ENCODE data around the gene CRYBB1. TPM values are rescaled to one million over a fixed set of nuclear protein-coding genes. Genes with fewer than 3 reads are reported as not detected.

CRYBB1 gene
- total and polyA plus RNA-seq, 4 donors: 0.17 to 2.3 (median 0.32) TPM; not detected in 1

DNA sequence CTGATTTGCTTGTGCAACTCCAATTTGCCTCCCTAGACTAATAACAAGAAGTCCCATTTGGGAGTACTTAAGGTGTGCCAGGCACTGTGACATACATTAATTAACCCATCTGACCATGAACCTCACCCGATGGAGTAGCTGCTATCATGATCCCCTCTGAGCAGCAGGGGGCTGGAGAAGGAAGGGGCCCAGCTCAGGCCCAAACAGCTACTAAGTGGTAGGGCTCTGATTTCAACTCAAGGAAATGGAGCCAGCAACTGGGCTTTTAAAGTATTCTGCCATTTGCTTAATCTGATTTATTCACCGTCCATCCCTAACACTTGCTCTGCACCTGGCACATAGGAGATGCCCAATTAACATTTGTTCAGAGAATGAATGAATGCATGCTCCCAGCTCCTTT is 1.2 kb downstream of the CRYBB1 start (continued):
- TF ChIP-seq, protein P1, sequence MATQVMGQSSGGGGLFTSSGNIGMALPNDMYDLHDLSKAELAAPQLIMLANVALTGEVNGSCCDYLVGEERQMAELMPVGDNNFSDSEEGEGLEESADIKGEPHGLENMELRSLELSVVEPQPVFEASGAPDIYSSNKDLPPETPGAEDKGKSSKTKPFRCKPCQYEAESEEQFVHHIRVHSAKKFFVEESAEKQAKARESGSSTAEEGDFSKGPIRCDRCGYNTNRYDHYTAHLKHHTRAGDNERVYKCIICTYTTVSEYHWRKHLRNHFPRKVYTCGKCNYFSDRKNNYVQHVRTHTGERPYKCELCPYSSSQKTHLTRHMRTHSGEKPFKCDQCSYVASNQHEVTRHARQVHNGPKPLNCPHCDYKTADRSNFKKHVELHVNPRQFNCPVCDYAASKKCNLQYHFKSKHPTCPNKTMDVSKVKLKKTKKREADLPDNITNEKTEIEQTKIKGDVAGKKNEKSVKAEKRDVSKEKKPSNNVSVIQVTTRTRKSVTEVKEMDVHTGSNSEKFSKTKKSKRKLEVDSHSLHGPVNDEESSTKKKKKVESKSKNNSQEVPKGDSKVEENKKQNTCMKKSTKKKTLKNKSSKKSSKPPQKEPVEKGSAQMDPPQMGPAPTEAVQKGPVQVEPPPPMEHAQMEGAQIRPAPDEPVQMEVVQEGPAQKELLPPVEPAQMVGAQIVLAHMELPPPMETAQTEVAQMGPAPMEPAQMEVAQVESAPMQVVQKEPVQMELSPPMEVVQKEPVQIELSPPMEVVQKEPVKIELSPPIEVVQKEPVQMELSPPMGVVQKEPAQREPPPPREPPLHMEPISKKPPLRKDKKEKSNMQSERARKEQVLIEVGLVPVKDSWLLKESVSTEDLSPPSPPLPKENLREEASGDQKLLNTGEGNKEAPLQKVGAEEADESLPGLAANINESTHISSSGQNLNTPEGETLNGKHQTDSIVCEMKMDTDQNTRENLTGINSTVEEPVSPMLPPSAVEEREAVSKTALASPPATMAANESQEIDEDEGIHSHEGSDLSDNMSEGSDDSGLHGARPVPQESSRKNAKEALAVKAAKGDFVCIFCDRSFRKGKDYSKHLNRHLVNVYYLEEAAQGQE (IDR thresholded peaks at IDR 0.05): no peak
- no peak for TF ChIP-seq HNF4A (conservative IDR thresholded peaks at IDR 0.05)
- no peak for TF ChIP-seq NR2F2 (IDR thresholded peaks at IDR 0.05)
- TF ChIP-seq RXRA (IDR thresholded peaks at IDR 0.05): no peak
- no peak for TF ChIP-seq SP1 (IDR thresholded peaks at IDR 0.05)
- no peak for TF ChIP-seq EGR1 (IDR thresholded peaks at IDR 0.05; ENCODE audit: low read depth in 2 of 2)

DNA sequence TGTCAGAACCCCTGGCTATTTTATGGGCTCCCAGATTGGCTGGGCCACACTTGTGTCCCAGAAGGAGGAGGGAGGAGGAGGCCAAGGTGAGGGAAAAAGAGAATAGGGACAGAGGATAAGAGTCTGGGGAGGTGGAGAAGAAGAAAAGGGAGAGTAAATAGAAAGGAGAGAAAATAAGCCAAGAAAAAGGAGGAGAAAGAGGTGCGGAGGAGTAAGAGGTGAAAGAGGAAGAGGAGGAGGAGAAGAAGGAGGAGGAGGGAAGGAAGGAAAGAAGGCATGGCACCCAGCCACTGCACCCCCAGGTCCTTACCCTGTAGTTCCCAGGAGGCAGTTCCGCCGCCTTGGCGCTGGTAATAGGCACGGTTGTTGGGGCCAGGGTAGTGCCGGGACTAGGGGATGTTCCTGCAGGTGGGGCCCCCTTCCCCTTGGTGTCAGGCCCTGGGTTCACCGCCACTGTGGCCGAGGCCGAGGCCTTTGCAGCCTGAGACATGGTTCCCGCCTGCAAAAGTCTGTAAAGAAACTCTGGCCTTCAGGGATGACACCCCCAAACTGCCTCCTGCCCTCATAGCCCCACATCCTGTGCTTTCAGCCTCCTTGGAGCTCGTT is 1.9 kb downstream of the CRYBB1 start:
- H3K36me3 ChIP-seq (ENCODE audit: control insufficient read depth in 4 of 4, insufficient read depth in 3 of 4, low read depth in 1 of 4, low read length in 3 of 4): no peaks in the 10 kb centered on the region
- 80% methylated on average over 11 of the region's 11 CpGs for WGBS
- DNase-seq (ENCODE audit: low spot score): no peak

DNA sequence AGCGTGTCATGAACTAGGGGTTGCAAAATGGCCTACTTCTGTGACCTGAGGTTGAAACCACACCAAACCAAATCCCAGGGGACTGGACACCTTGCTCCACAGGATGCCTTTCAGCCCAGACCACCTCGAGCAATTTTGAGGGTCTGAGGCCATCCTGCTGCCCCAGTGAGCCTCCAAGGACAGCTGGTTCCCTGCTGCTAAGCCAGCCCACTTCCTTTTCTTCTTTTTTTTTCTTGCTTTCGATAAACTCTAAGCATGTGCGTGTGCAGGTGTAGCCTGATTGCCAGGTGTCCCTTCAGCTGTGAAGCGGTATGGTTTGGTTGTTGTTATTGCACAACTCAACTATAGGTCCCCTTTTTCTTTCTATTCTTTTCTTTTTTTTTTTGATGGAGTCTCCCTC is 2.7 kb downstream of the CRYBB1 start:
- H3K9ac ChIP-seq (ENCODE audit: low read depth in 1 of 2, low read length in 2 of 2): no peak overlapping the region
- H3K36me3 ChIP-seq (ENCODE audit: control insufficient read depth in 4 of 4, insufficient read depth in 3 of 4, low read depth in 1 of 4, low read length in 3 of 4): no peaks in the 10 kb centered on the region
- no peaks in the 10 kb centered on the region for H3K27me3 ChIP-seq (ENCODE audit: control insufficient read depth in 4 of 4, insufficient read depth in 4 of 4, low read length in 3 of 4)
- H3K9me3 ChIP-seq (ENCODE audit: control insufficient read depth in 4 of 4, low read length in 3 of 4): no peaks in the 10 kb centered on the region
- H3K4me3 ChIP-seq (ENCODE audit: low read depth in 1 of 3, low read length in 3 of 3): no peak overlapping the region
- DNase-seq (ENCODE audit: low spot score): no peak
- no peaks in the 10 kb centered on the region for H3K4me1 ChIP-seq (ENCODE audit: control insufficient read depth in 4 of 4, insufficient read depth in 4 of 4, low read length in 3 of 4)
- 68% methylated on average over 5 of the region's 5 CpGs for WGBS
- H3K27ac ChIP-seq (ENCODE audit: low read depth in 1 of 2, low read length in 2 of 2): no peak overlapping the region
- TF ChIP-seq RXRA (IDR thresholded peaks at IDR 0.05) (no peak), GABPA (IDR thresholded peaks at IDR 0.05 in 1 of 2, conservative IDR thresholded peaks at IDR 0.05 in 1 of 2) (no peak), HNF4A (conservative IDR thresholded peaks at IDR 0.05) (no peak), HNF4G (IDR thresholded peaks at IDR 0.05) (no peak), CTCF (IDR thresholded peaks at IDR 0.05; ENCODE audit: low read depth, low read length, missing input control) (no peak), FOXA1 (IDR thresholded peaks at IDR 0.05) (no peak), TAF1 (conservative IDR thresholded peaks at IDR 0.05) (no peak)
- TF ChIP-seq, protein P2, sequence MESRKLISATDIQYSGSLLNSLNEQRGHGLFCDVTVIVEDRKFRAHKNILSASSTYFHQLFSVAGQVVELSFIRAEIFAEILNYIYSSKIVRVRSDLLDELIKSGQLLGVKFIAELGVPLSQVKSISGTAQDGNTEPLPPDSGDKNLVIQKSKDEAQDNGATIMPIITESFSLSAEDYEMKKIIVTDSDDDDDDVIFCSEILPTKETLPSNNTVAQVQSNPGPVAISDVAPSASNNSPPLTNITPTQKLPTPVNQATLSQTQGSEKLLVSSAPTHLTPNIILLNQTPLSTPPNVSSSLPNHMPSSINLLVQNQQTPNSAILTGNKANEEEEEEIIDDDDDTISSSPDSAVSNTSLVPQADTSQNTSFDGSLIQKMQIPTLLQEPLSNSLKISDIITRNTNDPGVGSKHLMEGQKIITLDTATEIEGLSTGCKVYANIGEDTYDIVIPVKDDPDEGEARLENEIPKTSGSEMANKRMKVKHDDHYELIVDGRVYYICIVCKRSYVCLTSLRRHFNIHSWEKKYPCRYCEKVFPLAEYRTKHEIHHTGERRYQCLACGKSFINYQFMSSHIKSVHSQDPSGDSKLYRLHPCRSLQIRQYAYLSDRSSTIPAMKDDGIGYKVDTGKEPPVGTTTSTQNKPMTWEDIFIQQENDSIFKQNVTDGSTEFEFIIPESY (IDR thresholded peaks at IDR 0.05): no peak
- TF ChIP-seq, protein P3, sequence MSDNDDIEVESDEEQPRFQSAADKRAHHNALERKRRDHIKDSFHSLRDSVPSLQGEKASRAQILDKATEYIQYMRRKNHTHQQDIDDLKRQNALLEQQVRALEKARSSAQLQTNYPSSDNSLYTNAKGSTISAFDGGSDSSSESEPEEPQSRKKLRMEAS (IDR thresholded peaks at IDR 0.05): no peak

More for the DNA sequence above, 1.9 kb downstream of the CRYBB1 start:
- Histone ChIP-seq H3K27me3 (ENCODE audit: control insufficient read depth in 4 of 4, insufficient read depth in 4 of 4, low read length in 3 of 4) (no peaks in the 10 kb centered on the region), H3K9me3 (ENCODE audit: control insufficient read depth in 4 of 4, low read length in 3 of 4) (no peaks in the 10 kb centered on the region), H3K4me3 (ENCODE audit: low read depth in 1 of 3, low read length in 3 of 3) (no peak overlapping the region), H3K9ac (ENCODE audit: low read depth in 1 of 2, low read length in 2 of 2) (no peak overlapping the region), H3K4me1 (ENCODE audit: control insufficient read depth in 4 of 4, insufficient read depth in 4 of 4, low read length in 3 of 4) (no peaks in the 10 kb centered on the region), H3K27ac (ENCODE audit: low read depth in 1 of 2, low read length in 2 of 2) (no peak overlapping the region)
- TF ChIP-seq RAD21 (IDR thresholded peaks at IDR 0.05): no peak
- no peak for TF ChIP-seq JUND (IDR thresholded peaks at IDR 0.05)
- TF ChIP-seq EGR1 (IDR thresholded peaks at IDR 0.05; ENCODE audit: low read depth in 2 of 2): no peak
- TF ChIP-seq, protein P4, sequence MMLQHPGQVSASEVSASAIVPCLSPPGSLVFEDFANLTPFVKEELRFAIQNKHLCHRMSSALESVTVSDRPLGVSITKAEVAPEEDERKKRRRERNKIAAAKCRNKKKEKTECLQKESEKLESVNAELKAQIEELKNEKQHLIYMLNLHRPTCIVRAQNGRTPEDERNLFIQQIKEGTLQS (IDR thresholded peaks at IDR 0.05): no peak
- TF ChIP-seq SP1 (IDR thresholded peaks at IDR 0.05): no peak
- TF ChIP-seq TAF1 (conservative IDR thresholded peaks at IDR 0.05): no peak
- TF ChIP-seq, protein P2 (IDR thresholded peaks at IDR 0.05): no peak
- no peak for TF ChIP-seq HNF4G (IDR thresholded peaks at IDR 0.05)
- no peak for TF ChIP-seq GABPA (IDR thresholded peaks at IDR 0.05 in 1 of 2, conservative IDR thresholded peaks at IDR 0.05 in 1 of 2)
- TF ChIP-seq FOXA1 (IDR thresholded peaks at IDR 0.05): no peak

Data from liver (tissue), 9 donors.